Activated T-cell treated with anti-CD3 and anti-CD28 coated beads, Interleukin-2, amount 50 U/mL, for 24 hours (primary cell): ENCODE data around the gene LINGO1.

Experiments used
- DNase-seq: peaks from one replicate; pipeline ENCODE4 v3.0.0-alpha.2; 2020
- H3K27ac Mint-ChIP-seq: 2 replicates; pipeline ENCODE4 v1.8.0; 2020; ENCODE audit warnings: mild to moderate bottlenecking, mixed read lengths
- H3K27me3 Mint-ChIP-seq: 2 replicates; pipeline ENCODE4 v1.8.0; 2020; ENCODE audit warnings: mixed read lengths
- H3K36me3 Mint-ChIP-seq: 2 replicates; pipeline ENCODE4 v1.8.0; 2020; ENCODE audit warnings: low read depth, mixed read lengths
- H3K4me1 Mint-ChIP-seq: 2 replicates; pipeline ENCODE4 v1.8.0; 2020; ENCODE audit warnings: low read depth, mixed read lengths
- H3K4me3 Mint-ChIP-seq: 2 replicates; pipeline ENCODE4 v1.8.0; 2020; ENCODE audit warnings: mild to moderate bottlenecking, moderate library complexity, mixed read lengths
- H3K9me3 Mint-ChIP-seq: 2 replicates; pipeline ENCODE4 v1.8.0; 2020; ENCODE audit warnings: mixed read lengths

LINGO1 gene

DNA sequence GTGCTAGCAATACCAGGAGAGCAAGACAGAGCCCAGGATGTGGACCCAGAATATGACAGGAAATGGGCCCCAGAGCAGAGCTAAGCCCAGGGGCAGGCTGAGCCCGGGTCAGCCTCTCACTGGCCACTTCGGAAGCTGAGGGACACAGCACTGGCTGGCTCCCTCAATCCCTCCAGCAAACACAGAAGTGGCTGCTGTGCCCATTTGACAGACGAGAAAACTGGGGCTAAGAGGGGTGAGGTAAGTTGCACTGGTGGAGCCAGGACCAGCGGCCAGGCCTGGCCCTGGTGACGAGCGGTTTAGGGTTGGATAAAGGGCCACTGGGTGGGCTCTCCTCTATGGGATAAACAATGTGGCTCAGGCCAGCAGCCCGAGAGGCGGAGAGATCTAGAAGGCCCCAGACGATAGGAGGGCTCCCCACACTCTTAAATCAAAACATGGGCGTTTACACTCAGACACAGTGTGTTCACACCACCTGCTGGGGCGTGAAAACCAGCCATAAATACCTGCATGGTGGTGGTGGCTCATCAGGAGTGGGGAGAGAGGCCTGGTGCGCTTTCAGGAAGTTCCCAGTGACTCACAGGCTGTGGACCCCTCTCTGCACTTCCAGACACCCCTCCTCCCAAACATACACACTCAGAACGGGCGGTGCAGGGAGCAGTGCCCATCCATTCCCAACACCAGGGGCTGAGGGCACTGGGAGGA is 12.0 kb upstream of the LINGO1 start:
- no peaks in the 10 kb centered on the region for H3K9me3 Mint-ChIP-seq
- no peak overlapping the region for H3K4me3 Mint-ChIP-seq
- H3K4me1 Mint-ChIP-seq = no peaks in the 10 kb centered on the region
- peaks cover 24% of the 10 kb centered on the region for H3K27me3 Mint-ChIP-seq
- no peak overlapping the region for H3K27ac Mint-ChIP-seq
- H3K36me3 Mint-ChIP-seq = no peaks in the 10 kb centered on the region
- DNase-seq = no peak

DNA sequence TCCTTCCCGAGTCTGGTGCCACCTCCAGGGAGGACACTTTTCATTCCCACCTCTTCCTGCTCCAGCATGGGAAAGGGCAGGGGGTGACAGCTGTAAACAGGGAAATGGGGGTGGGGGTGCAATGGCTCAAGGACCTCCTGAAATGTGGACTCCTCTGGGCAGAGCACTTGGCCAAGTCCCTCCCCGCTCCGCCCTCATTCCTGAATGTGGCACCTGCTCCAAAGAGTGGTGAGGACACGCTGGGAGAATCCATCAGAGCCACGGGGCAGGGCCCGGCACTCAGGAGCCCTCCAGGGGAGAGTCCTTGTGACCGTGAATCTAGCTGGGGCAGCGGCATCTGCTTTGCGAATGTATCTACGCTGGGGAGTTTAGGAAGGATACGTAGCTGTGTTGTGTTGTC is 11.1 kb upstream of the LINGO1 start:
- H3K9me3 Mint-ChIP-seq = no peaks in the 10 kb centered on the region
- H3K27ac Mint-ChIP-seq = no peak overlapping the region
- no peaks in the 10 kb centered on the region for H3K36me3 Mint-ChIP-seq
- H3K4me1 Mint-ChIP-seq = no peaks in the 10 kb centered on the region
- DNase-seq = no peak
- no peak overlapping the region for H3K4me3 Mint-ChIP-seq
- H3K27me3 Mint-ChIP-seq = peaks cover 26% of the 10 kb centered on the region

DNA sequence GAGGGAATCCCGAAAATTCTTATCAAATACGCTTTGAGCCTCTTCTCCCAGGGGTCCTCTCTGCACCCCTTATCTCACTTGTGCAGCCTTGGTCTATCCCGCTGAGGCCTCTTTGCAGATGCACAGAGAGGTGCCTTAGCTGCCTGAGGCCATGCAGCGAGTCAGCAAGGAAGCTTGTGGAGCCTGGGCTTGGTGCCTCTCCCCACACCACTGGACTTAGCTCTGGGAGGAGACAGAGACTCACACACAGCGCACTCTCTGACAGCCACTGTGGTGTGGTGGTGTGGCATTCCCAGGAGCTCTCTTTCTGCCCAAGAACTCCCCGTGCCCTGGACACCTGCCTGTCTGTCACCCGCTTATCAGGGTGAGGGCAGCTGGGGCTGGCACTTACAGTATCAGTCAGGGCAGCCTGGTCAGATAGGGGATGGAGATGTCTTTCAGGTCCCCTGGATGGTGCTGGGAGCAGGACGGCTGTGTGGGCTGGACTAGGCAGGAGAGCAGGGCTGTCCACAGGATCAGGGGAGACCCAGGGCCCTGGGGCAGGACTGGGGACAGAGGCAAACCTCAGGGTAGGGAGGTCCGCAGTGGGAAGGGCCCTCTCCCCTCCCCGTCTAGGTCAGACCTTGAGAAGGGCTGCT is 10.2 kb upstream of the LINGO1 start:
- H3K4me1 Mint-ChIP-seq = no peaks in the 10 kb centered on the region
- no peaks in the 10 kb centered on the region for H3K36me3 Mint-ChIP-seq
- no peaks in the 10 kb centered on the region for H3K9me3 Mint-ChIP-seq
- H3K4me3 Mint-ChIP-seq = no peak overlapping the region
- no peak for DNase-seq
- peaks cover 28% of the 10 kb centered on the region for H3K27me3 Mint-ChIP-seq
- no peak overlapping the region for H3K27ac Mint-ChIP-seq

DNA sequence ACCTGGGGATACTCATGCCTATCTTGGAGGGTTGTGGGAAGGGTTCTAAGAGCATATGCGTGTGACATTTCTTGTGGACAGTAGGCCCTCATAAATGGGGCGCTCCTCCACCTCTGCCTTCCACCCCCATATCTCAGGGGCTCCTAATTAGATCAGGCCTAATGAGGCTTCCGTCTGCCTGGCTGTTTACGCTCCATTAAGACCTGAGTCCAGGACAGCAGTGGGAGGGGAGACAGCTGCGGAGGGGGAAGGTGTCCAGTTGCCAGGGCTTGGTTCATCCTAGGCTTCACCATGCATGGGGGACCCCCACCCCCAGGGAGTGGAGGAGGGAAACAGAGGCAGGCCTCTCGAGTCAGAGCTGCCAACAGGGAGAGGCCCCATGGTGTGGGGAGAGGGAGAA is 9.3 kb upstream of the LINGO1 start:
- DNase-seq = no peak
- no peaks in the 10 kb centered on the region for H3K9me3 Mint-ChIP-seq
- H3K27ac Mint-ChIP-seq = no peak overlapping the region
- no peaks in the 10 kb centered on the region for H3K36me3 Mint-ChIP-seq
- peaks cover 35% of the 10 kb centered on the region for H3K27me3 Mint-ChIP-seq
- no peak overlapping the region for H3K4me3 Mint-ChIP-seq
- no peaks in the 10 kb centered on the region for H3K4me1 Mint-ChIP-seq

DNA sequence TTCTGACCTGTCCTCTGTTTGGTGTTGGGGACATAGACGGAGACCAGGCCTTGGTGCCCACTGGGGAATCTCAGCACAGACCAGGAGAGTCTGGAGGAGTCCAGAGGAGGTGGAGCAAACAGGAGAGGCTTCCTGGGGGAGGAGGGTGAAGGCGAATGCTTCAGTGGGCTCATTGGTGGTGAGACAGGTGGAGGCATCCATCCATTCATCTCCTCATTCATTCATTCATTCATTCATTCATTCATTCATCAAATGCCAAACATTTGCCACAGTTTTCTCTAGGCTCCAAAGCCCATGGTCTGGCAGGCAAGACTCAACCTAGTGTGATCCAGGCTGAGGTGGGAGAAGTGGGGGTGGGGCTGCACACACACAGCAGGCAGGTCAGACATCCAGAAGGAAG is 7.9 kb upstream of the LINGO1 start:
- Mint-ChIP-seq H3K4me3 (no peak overlapping the region), H3K9me3 (no peaks in the 10 kb centered on the region), H3K27me3 (peaks cover 43% of the 10 kb centered on the region), H3K27ac (no peak overlapping the region), H3K36me3 (no peaks in the 10 kb centered on the region), H3K4me1 (no peaks in the 10 kb centered on the region)
- DNase-seq = no peak

DNA sequence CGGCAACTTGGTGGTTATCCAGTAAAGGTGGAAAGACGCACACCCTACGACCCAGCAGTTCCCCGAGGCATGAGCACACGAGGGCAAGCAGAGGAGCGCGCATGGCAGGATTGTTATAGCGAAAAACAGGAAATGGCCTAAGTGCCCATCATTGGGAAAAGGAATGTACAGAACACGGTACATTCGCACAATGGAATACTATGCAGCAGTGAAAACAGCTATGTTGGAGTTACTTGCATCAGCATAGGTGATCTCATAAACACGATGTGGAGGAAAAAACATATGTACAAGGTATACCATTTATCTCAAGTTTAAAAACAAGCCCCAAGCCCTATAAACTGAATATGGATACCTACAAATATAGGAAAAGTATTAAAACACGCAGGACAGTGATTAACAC is 6.7 kb upstream of the LINGO1 start:
- H3K36me3 Mint-ChIP-seq = no peaks in the 10 kb centered on the region
- peaks cover 52% of the 10 kb centered on the region for H3K27me3 Mint-ChIP-seq
- no peak overlapping the region for H3K27ac Mint-ChIP-seq
- H3K4me3 Mint-ChIP-seq = no peak overlapping the region
- H3K4me1 Mint-ChIP-seq = no peaks in the 10 kb centered on the region
- no peak for DNase-seq
- H3K9me3 Mint-ChIP-seq = no peaks in the 10 kb centered on the region

DNA sequence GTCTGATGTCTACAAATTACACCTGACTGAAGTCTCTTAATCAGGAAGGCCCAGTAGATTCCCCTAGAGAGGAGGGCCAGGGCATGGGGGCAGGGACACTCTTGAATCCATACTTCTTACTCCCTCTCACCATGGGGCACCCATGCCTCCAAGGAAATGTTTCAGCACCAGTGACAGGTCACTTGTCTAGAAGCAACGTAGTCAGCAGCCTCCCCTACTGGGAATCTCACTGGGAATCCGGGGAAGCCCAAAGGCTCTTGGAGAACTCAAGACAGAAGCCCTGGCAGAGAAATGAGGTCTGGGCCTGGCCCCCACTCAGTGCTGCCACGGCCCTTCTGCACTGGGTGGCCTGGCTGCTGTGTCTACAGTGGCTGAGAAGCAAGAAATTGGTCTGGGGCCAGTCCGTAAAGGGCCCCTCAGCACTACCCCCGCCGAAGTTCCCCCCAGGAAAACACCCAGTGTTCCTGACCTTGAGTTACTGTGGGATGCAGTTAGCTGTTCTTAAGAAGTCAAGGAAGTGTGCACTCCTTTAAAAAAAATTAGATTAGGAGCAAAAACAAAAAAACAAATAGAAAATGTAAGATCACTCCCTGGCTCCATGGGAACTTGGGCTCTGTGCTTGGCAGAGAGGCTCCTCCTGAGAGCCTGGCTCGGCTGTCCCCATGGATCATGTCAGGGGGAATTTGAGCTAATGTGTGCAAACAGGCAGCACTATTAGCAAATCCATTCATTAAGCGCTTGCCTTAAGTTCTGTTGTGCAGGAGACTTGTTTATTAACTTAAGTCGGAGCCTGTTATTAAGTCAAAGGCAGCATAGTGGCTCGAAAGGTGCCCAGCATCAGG is 5.4 kb upstream of the LINGO1 start:
- Mint-ChIP-seq H3K4me3 (no peak overlapping the region), H3K4me1 (peaks cover 10% of the 10 kb centered on the region), H3K9me3 (no peaks in the 10 kb centered on the region), H3K27ac (no peak overlapping the region), H3K36me3 (no peaks in the 10 kb centered on the region), H3K27me3 (peaks cover 62% of the 10 kb centered on the region)
- DNase-seq = no peak

DNA sequence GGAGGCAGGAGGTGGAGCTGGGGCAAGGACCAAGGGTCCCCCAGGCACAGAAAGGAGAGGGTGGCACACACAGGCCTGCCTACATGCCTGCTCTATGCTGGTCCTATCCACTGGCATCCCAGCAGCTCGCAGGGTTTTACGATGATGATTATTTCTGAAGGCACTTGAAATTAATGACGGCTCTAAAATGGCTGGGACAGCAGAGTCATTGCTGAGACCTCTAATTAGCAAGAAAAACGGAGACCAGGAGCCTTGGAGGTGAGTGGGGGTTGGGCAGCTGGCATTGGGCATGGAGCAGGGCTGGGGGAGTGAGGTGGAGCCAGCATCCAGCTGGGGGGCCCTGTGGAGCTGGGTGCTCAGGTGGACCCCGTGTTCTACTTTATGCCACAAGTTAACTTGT is 3.5 kb upstream of the LINGO1 start:
- H3K36me3 Mint-ChIP-seq = no peaks in the 10 kb centered on the region
- H3K27me3 Mint-ChIP-seq = peaks cover 64% of the 10 kb centered on the region
- peaks cover 10% of the 10 kb centered on the region for H3K4me1 Mint-ChIP-seq
- no peak overlapping the region for H3K4me3 Mint-ChIP-seq
- H3K27ac Mint-ChIP-seq = no peak overlapping the region
- H3K9me3 Mint-ChIP-seq = no peaks in the 10 kb centered on the region
- no peak for DNase-seq

DNA sequence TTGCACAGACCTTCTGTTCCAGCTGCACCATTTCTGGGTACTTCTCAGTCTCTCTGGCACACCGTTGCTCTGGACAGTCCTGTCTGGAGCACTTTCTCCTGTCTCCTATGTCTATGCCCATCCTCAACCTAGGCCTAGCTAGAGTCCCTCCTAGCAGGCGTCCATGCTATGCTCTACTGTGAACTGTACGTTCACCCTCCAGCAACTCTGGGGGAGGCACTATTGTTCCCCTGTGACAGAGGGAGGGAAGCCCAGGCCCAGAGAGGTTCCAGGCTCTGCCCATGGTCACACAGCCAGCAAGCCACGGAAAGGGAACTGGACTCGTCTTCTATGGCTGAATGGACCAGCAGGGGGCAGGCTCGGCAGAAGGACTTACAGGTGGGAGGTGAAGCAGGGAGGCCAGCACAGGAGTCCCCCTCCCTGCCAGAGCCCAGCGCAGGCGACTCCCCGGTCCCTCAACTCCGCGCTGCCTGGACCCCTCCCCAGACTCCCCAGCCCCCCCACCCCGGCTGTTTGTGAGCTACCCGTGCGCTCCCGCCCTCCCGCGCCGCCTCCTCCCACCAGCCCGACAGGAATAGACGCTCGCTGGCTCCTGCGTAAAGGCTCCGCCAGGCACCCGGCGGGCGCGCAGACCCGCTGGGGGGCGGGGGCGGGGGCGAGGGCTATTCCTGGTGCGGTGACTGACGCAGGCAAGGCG is 1.7 kb upstream of the LINGO1 start:
- Mint-ChIP-seq H3K9me3 (no peaks in the 10 kb centered on the region), H3K4me3 (no peak overlapping the region), H3K36me3 (no peaks in the 10 kb centered on the region), H3K27me3 (peaks cover 76% of the 10 kb centered on the region), H3K27ac (no peak overlapping the region), H3K4me1 (peaks cover 10% of the 10 kb centered on the region)
- DNase-seq = peak; percentile 74

DNA sequence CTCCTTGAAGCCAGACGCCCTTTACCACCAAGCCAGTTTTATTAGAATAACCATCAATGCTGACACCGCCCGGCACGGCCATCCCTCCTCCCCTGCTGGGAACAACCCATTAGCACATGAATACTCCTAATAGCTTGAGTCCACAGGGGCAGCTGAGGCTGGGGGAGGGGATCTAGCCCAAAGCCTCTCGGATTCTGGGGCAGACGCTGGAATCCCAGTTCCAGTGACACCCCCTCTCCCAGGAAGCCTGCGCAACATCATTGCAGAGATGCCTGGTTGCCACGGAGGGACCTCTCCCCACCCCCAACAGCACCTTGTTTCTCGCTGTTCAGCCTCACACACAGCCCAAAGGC is 1.2 kb upstream of the LINGO1 start:
- Mint-ChIP-seq H3K36me3 (no peaks in the 10 kb centered on the region), H3K4me3 (no peak overlapping the region), H3K9me3 (no peaks in the 10 kb centered on the region), H3K27ac (no peak overlapping the region), H3K4me1 (peaks cover 10% of the 10 kb centered on the region), H3K27me3 (peaks cover 78% of the 10 kb centered on the region)
- DNase-seq = no peak

DNA sequence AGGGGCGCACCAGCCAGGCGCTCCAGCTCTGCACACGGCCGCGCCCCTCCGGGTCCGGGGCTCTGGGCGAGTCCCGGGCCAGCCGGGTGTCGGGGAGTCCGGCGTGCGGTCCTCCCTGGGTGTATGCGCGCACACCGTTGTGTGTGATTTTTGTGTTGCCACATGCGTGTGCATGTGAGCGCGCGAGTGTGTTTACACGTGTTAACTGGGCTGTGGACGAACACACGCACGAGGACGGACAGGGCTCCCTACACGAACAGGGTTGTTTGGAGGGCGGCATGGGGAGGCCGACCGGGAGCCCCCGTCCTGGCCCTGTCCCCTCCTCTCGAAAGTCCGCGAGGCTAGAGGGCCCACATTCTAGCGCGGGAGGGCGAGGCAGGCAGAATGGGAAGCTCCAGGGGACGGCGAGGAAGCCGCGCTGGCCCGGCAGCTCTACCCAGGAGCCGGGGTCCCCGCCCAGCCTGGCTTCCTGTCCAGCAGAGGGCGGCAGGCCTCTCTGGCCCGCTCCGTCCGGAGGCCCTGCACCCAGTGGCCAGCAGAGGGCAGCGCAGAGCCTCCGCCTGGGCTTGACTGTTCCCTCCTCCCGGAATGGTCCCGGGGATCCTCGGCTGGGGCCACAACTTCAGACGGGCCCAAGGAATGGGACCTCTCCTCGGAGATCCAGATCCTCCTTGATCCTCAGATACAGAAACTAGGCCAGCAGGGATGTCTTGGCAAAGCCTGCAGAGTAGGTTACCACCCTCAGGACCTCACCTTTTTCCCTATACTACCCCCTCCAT is 611 bp upstream of the LINGO1 start:
- Mint-ChIP-seq H3K9me3 (no peaks in the 10 kb centered on the region), H3K27ac (no peak overlapping the region), H3K4me3 (peak overlapping the region; percentile 52), H3K36me3 (no peaks in the 10 kb centered on the region), H3K27me3 (peaks cover 78% of the 10 kb centered on the region), H3K4me1 (peaks cover 10% of the 10 kb centered on the region)
- DNase-seq = peak; percentile 79

DNA sequence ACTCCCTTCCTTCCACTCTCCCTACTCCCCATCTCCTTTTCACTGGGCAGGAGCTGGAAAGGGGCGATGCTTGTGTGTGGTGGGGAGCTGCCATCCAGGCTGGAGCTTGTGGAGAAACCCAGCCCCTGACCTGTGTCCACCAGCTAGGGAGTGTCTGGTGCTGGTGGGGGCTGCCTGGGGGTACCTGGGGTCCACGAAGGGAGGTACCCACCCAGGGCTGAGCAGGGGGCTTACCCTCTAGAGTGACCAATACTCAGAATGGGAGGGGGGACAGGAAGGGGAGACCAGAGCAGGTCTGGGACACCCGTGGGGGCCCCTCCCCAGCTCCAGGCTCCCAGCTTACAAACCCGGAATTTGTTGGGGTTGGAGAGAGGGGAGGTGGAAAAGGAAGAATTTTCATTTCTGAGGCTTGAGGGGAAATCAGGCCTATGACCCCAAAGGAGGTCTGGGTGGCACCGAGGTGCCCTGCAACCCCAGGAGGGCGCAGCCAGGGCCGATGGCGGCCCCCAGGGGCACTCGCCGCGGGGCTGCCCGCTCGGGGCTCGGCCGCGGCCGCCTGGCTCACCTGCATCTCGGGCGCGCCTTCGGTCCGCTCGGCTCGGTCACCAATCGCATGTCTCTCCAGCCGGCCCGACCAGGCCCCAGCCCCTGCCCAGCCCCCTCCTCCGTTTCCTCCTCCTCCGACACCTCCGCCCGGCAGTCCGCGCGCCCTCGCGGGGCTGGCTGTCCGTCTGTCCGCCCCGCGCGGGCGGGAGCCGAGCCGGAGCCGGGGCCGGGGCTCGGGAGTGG is 773 bp downstream of the LINGO1 start:
- peaks cover 68% of the 10 kb centered on the region for H3K27me3 Mint-ChIP-seq
- H3K36me3 Mint-ChIP-seq = no peaks in the 10 kb centered on the region
- no peak overlapping the region for H3K4me3 Mint-ChIP-seq
- no peak for DNase-seq
- no peak overlapping the region for H3K27ac Mint-ChIP-seq
- no peaks in the 10 kb centered on the region for H3K9me3 Mint-ChIP-seq
- H3K4me1 Mint-ChIP-seq = peaks cover 10% of the 10 kb centered on the region

DNA sequence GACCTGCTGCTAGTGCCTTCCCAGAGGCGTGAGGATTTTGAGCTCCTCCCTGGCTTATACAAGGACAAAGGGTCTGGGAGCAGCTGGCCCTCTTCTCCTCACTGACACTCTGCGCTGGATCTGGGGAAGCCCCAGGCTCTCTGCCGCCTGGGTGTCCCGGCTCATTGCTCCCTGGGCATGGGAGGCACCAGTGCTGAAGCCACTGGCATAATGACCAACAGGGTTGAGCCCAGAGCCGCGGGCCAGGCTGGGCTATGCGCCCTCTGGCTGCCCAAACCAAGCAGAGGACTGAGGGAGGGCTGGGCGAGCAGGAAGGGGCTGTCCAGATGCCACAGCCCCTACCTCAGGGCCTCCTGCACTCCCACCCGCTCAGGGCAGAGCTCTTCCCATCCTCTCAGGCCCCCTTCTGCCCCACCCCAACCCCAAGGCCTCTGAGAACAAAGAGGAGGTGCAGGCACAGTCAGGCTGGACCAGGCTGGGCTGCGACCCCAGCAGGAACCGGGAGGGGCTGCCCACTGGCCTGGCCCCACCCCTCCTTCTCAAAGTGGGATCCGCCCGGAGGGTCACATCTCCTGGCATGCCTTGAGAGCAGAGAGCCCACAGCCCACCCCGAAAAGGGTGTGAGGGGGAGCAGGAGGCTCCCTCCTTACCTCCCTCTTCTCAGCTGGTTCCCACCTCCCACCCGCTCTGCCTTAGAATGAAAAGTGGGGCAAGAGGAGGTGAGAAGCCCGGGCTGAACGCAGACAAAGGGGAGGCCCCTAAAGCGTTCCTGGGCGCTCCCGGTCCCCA is 1.6 kb downstream of the LINGO1 start:
- no peak overlapping the region for H3K27ac Mint-ChIP-seq
- H3K4me3 Mint-ChIP-seq = no peak overlapping the region
- DNase-seq = no peak
- peaks cover 10% of the 10 kb centered on the region for H3K4me1 Mint-ChIP-seq
- H3K27me3 Mint-ChIP-seq = peaks cover 60% of the 10 kb centered on the region
- no peaks in the 10 kb centered on the region for H3K9me3 Mint-ChIP-seq
- no peaks in the 10 kb centered on the region for H3K36me3 Mint-ChIP-seq
